Caco-2 (cell line): Measurements from ENCODE around the gene KRTAP9-8. TPM values are rescaled to one million over a fixed set of nuclear protein-coding genes. Genes with fewer than 3 reads are reported as not detected.
"Not testable (repeated sequence)": the region's sequence is repeated elsewhere in the genome, so short reads cannot be mapped to it uniquely, and the experiment has no call there.

Source experiments
- BruUV-seq: library from RNA; stranded (reverse); fragments of 400-500 nt; replicated peaks from 2 replicates; lab custom pipeline; 2021; lab: Mats Ljungman, UMichigan
- CTCF ChIA-PET: fragments of 300-600 bp; sonication (Branson Sonifier 250); formaldehyde crosslinking; loops from one replicate; lab custom pipeline; 2022; ENCODE audit warnings: antibody characterized with exemption; lab: Charles Lee
- POLR2A ChIA-PET: fragments of 300-600 bp; sonication (Branson Sonifier 250); formaldehyde crosslinking; loops from one replicate; lab custom pipeline; 2022; ENCODE audit warnings: antibody characterized with exemption; lab: Charles Lee
- DNase-seq, 2 experiments: peaks; one replicate each; pipeline versions ENCODE4 v3.0.0 to v3.0.0-alpha.2; 2020 to 2022
- H3K27me3 ChIP-seq: replicated peaks from 2 replicates; pipeline ENCODE4 v1.6.0; 2011; ENCODE audit warnings: low read length; ENCODE audit not compliant: control insufficient read depth, insufficient read depth
- H3K36me3 ChIP-seq: 2 replicates; pipeline ENCODE4 v1.5.1; 2011; ENCODE audit warnings: low read length; ENCODE audit not compliant: control insufficient read depth, insufficient read depth
- H3K4me1 ChIP-seq: fragments of 250-450 bp; sonication (Bioruptor Pico); 2 replicates; pipeline ENCODE4 v1.5.1; 2020; ENCODE audit warnings: mild to moderate bottlenecking
- H3K4me3 ChIP-seq: 2 replicates; pipeline ENCODE4 v1.5.1; 2011; ENCODE audit warnings: low read depth, mild to moderate bottlenecking, control low read depth, low read length
- H3K9me3 ChIP-seq: fragments of 250-450 bp; sonication (Bioruptor Pico); 2 replicates; pipeline ENCODE4 v1.5.1; 2020; ENCODE audit warnings: mild to moderate bottlenecking, moderate library complexity
- H3K27ac Mint-ChIP-seq: one replicate; pipeline ENCODE4 v1.8.0; 2022; ENCODE audit warnings: mixed read lengths; ENCODE audit not compliant: unreplicated experiment
- H3K27me3 Mint-ChIP-seq: one replicate; pipeline ENCODE4 v1.8.0; 2022; ENCODE audit warnings: mixed read lengths; ENCODE audit not compliant: insufficient read depth, unreplicated experiment
- H3K36me3 Mint-ChIP-seq: one replicate; pipeline ENCODE4 v1.8.0; 2022; ENCODE audit warnings: mild to moderate bottlenecking, mixed read lengths; ENCODE audit not compliant: insufficient read depth, unreplicated experiment
- H3K4me1 Mint-ChIP-seq: one replicate; pipeline ENCODE4 v1.8.0; 2022; ENCODE audit warnings: low read depth, mixed read lengths; ENCODE audit not compliant: unreplicated experiment
- H3K4me3 Mint-ChIP-seq: one replicate; pipeline ENCODE4 v1.8.0; 2022; ENCODE audit warnings: mild to moderate bottlenecking, moderate library complexity, mixed read lengths; ENCODE audit not compliant: unreplicated experiment
- H3K9me3 Mint-ChIP-seq: one replicate; pipeline ENCODE4 v1.8.0; 2022; ENCODE audit warnings: mixed read lengths; ENCODE audit not compliant: unreplicated experiment
- intact Hi-C: fragments of 100-400 bp; cut with micrococcal nuclease; formaldehyde crosslinking; loops from one replicate; pipeline ENCODE4 v1.10.0; 2022; ENCODE audit not compliant: unreplicated experiment
- total RNA-seq: library from RNA; stranded (reverse); gene quantifications from 2 replicates; pipeline ENCODE4 v1.2.3, GENCODE V29; 2022
- TF ChIP-seq, protein P1 (sequence below), 2 experiments: fragments of 200-600 bp in 1 of 2; IDR thresholded peaks; 1 replicate in 1 of 2; 2 replicates in 1 of 2; pipeline versions ENCODE4 v1.5.1 to v1.8.0; 2011 to 2022; ENCODE audit warnings: antibody characterized with exemption in 1 of 2, control low read depth in 1 of 2, inconsistent platforms in 1 of 2, low read depth in 1 of 2, low read length in 1 of 2, mild to moderate bottlenecking in 1 of 2, moderate library complexity in 1 of 2; ENCODE audit not compliant: insufficient read depth in 1 of 2, severe bottlenecking in 1 of 2, unreplicated experiment in 1 of 2

Gene KRTAP9-8
- total RNA-seq, 1 experiment from 2014 or later: not detected

DNA sequence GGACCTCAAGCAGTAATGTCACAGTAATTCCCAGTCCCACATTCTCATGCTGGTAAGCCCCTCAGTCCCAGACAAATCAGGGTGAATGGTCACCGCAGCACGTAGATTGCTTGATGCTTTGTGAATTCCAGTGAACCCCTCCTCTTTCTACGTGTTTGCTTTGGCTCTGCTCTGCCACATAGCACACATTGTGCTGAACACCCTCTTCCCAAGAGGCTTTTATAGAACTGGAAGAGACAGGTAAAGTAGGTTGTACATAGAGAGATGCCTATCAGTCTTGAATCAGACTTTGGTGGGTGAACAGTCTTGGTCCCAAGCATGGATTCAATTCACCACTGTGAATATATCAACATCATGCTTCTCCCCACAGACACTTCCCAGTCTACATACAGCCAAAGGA is 26.8 kb downstream of the KRTAP9-8 start:
- ChIA-PET CTCF (no interaction called here), POLR2A (no interaction called here)
- no TSS peak for BruUV-seq
- H3K4me1 Mint-ChIP-seq: no peaks in the 10 kb centered on the region
- Histone ChIP-seq H3K27me3 (no peaks in the 10 kb centered on the region), H3K36me3 (no peaks in the 10 kb centered on the region), H3K9me3 (0 out of 2 replicates have a peak, but pooled peaks cover 4% of the 10 kb centered on the region), H3K4me3 (no peak overlapping the region), H3K4me1 (no peaks in the 10 kb centered on the region)
- H3K27me3 Mint-ChIP-seq: no peaks in the 10 kb centered on the region
- H3K4me3 Mint-ChIP-seq: no peak overlapping the region
- TF ChIP-seq, protein P1, sequence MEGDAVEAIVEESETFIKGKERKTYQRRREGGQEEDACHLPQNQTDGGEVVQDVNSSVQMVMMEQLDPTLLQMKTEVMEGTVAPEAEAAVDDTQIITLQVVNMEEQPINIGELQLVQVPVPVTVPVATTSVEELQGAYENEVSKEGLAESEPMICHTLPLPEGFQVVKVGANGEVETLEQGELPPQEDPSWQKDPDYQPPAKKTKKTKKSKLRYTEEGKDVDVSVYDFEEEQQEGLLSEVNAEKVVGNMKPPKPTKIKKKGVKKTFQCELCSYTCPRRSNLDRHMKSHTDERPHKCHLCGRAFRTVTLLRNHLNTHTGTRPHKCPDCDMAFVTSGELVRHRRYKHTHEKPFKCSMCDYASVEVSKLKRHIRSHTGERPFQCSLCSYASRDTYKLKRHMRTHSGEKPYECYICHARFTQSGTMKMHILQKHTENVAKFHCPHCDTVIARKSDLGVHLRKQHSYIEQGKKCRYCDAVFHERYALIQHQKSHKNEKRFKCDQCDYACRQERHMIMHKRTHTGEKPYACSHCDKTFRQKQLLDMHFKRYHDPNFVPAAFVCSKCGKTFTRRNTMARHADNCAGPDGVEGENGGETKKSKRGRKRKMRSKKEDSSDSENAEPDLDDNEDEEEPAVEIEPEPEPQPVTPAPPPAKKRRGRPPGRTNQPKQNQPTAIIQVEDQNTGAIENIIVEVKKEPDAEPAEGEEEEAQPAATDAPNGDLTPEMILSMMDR (IDR thresholded peaks at IDR 0.05; ENCODE audit: insufficient read depth in 1 of 2, low read depth in 1 of 2, low read length in 1 of 2, severe bottlenecking in 1 of 2, unreplicated experiment in 1 of 2): no peak
- H3K9me3 Mint-ChIP-seq: no peaks in the 10 kb centered on the region
- H3K36me3 Mint-ChIP-seq: no peaks in the 10 kb centered on the region
- DNase-seq: no peak
- no peak overlapping the region for H3K27ac Mint-ChIP-seq
- intact Hi-C loops: no loop called here

DNA sequence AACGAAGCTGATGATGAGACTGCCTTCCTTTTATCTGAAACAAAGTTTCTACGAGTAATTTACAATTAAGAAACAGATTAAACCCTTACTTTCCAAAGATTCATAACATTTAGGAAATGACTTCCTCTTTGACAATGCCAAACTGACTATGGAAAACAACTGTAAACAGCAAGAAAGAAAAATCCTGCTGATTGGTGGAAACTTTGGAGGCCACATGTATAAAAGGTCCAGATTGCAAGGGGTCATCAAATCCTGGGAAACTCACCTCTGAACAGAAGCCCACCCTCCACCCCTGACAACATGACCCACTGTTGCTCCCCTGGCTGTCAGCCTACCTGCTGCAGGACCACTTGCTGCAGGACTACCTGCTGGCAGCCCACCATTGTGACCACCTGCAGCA is 27.3 kb downstream of the KRTAP9-8 start, which contains the start of gene KRTAP9-6:
Gene KRTAP9-6 (plus strand): TSS at position 301 of the 400 bp plus-strand sequence. CDS start 0 bp downstream, at position 301.
- DNase-seq: no peak
- Mint-ChIP-seq H3K4me3 (no peak within 1 kb of the TSS), H3K4me1 (no peaks in the 10 kb centered on the region), H3K27ac (no peak within 1 kb of the TSS), H3K36me3 (no peaks in the 10 kb centered on the region), H3K9me3 (no peaks in the 10 kb centered on the region), H3K27me3 (no peaks in the 10 kb centered on the region)
- no TSS peak for BruUV-seq
- Histone ChIP-seq H3K27me3 (no peaks in the 10 kb centered on the region), H3K4me1 (no peaks in the 10 kb centered on the region), H3K36me3 (no peaks in the 10 kb centered on the region), H3K4me3 (no peak within 1 kb of the TSS), H3K9me3 (0 out of 2 replicates have a peak, but pooled peaks cover 4% of the 10 kb centered on the region)
- intact Hi-C loops: no loop called here
- CTCF ChIA-PET: no interaction called here
- TF ChIP-seq, protein P1 (IDR thresholded peaks at IDR 0.05; ENCODE audit: insufficient read depth in 1 of 2, low read depth in 1 of 2, low read length in 1 of 2, severe bottlenecking in 1 of 2, unreplicated experiment in 1 of 2): no peak
- POLR2A ChIA-PET: no interaction called here

DNA sequence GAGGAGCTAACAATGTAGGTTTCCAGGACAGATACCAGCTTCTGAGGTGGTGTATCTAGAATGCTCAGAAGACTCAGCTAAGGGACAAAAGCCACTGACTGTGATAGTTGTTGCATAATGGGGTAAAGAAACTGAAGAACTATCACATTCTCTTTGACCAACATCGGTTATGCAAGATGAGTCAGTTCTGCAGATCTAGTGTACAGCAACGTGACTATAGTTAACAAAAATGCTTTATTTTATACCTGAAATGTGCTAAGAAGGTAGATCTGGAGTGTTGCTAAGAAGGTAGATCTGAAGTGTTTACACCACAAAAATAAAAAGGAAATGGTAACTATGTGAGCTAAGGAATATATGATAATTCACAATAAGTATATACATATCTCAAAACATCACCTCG is 29.9 kb downstream of the KRTAP9-8 start:
- Mint-ChIP-seq H3K27me3 (no peaks in the 10 kb centered on the region), H3K27ac (no peak overlapping the region), H3K9me3 (no peaks in the 10 kb centered on the region), H3K36me3 (no peaks in the 10 kb centered on the region), H3K4me1 (no peaks in the 10 kb centered on the region), H3K4me3 (no peak overlapping the region)
- ChIA-PET POLR2A (no interaction called here), CTCF (no interaction called here)
- BruUV-seq: no TSS peak
- TF ChIP-seq, protein P1 (IDR thresholded peaks at IDR 0.05; ENCODE audit: insufficient read depth in 1 of 2, low read depth in 1 of 2, low read length in 1 of 2, severe bottlenecking in 1 of 2, unreplicated experiment in 1 of 2): no peak
- H3K4me3 ChIP-seq: no peak overlapping the region
- 0 out of 2 replicates have a peak, but pooled peaks cover under 1% of the 10 kb centered on the region for H3K9me3 ChIP-seq
- no peaks in the 10 kb centered on the region for H3K27me3 ChIP-seq
- DNase-seq: no peak
- no peaks in the 10 kb centered on the region for H3K36me3 ChIP-seq
- intact Hi-C loops: no loop called here
- no peaks in the 10 kb centered on the region for H3K4me1 ChIP-seq

DNA sequence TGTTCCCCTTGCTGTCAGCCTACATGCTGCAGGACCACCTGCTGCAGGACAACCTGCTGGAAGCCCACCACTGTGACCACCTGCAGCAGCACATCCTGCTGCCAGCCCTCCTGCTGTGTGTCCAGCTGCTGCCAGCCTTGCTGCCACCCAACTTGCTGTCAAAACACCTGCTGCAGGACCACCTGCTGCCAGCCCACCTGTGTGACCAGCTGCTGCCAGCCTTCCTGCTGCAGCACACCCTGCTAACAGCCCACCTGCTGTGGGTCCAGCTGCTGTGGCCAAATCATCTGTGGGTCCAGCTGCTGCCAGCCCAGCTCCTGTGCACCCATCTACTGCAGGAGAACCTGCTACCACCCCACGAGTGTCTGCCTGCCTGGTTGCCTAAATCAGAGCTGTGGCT is 33.5 kb downstream of the KRTAP9-8 start:
- H3K4me3 ChIP-seq, H3K27me3 Mint-ChIP-seq, H3K9me3 ChIP-seq, H3K27ac Mint-ChIP-seq, H3K36me3 ChIP-seq, POLR2A ChIA-PET, H3K4me1 ChIP-seq, BruUV-seq, CTCF ChIA-PET, H3K36me3 Mint-ChIP-seq, H3K9me3 Mint-ChIP-seq, H3K27me3 ChIP-seq, intact Hi-C loops, DNase-seq, H3K4me1 Mint-ChIP-seq, H3K4me3 Mint-ChIP-seq: not testable (repeated sequence)
